Liver (tissue), 9 donors: Measurements from ENCODE around the gene C22orf31. TPM values are rescaled to one million over a fixed set of nuclear protein-coding genes. Genes with fewer than 3 reads are reported as not detected.

Experiments
- DNase-seq: peaks from one replicate; pipeline ENCODE4 v3.0.0-alpha.2; 2017; ENCODE audit warnings: low spot score
- H3K27ac ChIP-seq, 2 donors: one replicate each; pipeline ENCODE4 v1.7.0; 2013; ENCODE audit warnings: inconsistent platforms in 2 of 2, low read length in 2 of 2, control low read depth in 1 of 2, low read depth in 1 of 2, mild to moderate bottlenecking in 1 of 2
- H3K27me3 ChIP-seq, 4 donors: one replicate each; pipeline versions ENCODE4 v1.6.1 to v1.7.0; 2013; ENCODE audit warnings: low read length in 3 of 4, inconsistent platforms in 1 of 4, mild to moderate bottlenecking in 1 of 4, moderate library complexity in 1 of 4; ENCODE audit not compliant: control insufficient read depth in 4 of 4, insufficient read depth in 4 of 4
- H3K36me3 ChIP-seq, 4 donors: one replicate each; pipeline versions ENCODE4 v1.6.1 to v1.7.0; 2013; ENCODE audit warnings: low read length in 3 of 4, mild to moderate bottlenecking in 3 of 4, low read depth in 1 of 4, moderate library complexity in 1 of 4; ENCODE audit not compliant: control insufficient read depth in 4 of 4, insufficient read depth in 3 of 4
- H3K4me1 ChIP-seq, 4 donors: one replicate each; pipeline versions ENCODE4 v1.6.1 to v1.7.0; 2013; ENCODE audit warnings: low read length in 3 of 4, mild to moderate bottlenecking in 3 of 4, moderate library complexity in 1 of 4; ENCODE audit not compliant: control insufficient read depth in 4 of 4, insufficient read depth in 4 of 4
- H3K4me3 ChIP-seq, 3 donors: one replicate each; pipeline versions ENCODE4 v1.6.1 to v1.7.0; 2013; ENCODE audit warnings: low read length in 3 of 3, control low read depth in 1 of 3, low read depth in 1 of 3, mild to moderate bottlenecking in 1 of 3
- H3K9ac ChIP-seq, 2 donors: one replicate each; pipeline ENCODE4 v1.7.0; 2013; ENCODE audit warnings: low read length in 2 of 2, mild to moderate bottlenecking in 2 of 2, moderate library complexity in 2 of 2, control low read depth in 1 of 2, low read depth in 1 of 2
- H3K9me3 ChIP-seq, 4 donors: one replicate each; pipeline versions ENCODE4 v1.6.1 to v1.7.0; 2013; ENCODE audit warnings: low read length in 3 of 4; ENCODE audit not compliant: control insufficient read depth in 4 of 4
- ATF3 ChIP-seq: IDR thresholded peaks from 2 replicates; pipeline ENCODE4 v1.6.1; 2016; ENCODE audit warnings: antibody characterized with exemption
- EGR1 ChIP-seq, 2 donors: IDR thresholded peaks; 2 replicates each; pipeline ENCODE4 v1.6.1; 2016 to 2018; ENCODE audit warnings: antibody characterized with exemption in 2 of 2, low read depth in 2 of 2
- FOXA1 ChIP-seq: IDR thresholded peaks from 2 replicates; pipeline ENCODE4 v1.6.1; 2016; ENCODE audit warnings: antibody characterized with exemption
- FOXA2 ChIP-seq: IDR thresholded peaks from 2 replicates; pipeline ENCODE4 v1.6.1; 2016; ENCODE audit warnings: antibody characterized with exemption
- HNF4A ChIP-seq, 2 donors: conservative IDR thresholded peaks; 2 replicates each; pipeline ENCODE4 v1.6.1; 2016; ENCODE audit warnings: antibody characterized with exemption in 2 of 2, mild to moderate bottlenecking in 2 of 2
- JUND ChIP-seq, 2 donors: IDR thresholded peaks; 2 replicates each; pipeline ENCODE4 v1.6.1; 2016; ENCODE audit warnings: antibody characterized with exemption in 2 of 2
- MAX ChIP-seq: IDR thresholded peaks from 2 replicates; pipeline ENCODE4 v1.6.1; 2016; ENCODE audit warnings: antibody characterized with exemption
- NR2F2 ChIP-seq: IDR thresholded peaks from 2 replicates; pipeline ENCODE4 v1.6.1; 2016; ENCODE audit warnings: antibody characterized with exemption
- RAD21 ChIP-seq, 2 donors: IDR thresholded peaks; 2 replicates each; pipeline ENCODE4 v1.6.1; 2016; ENCODE audit warnings: antibody characterized with exemption in 2 of 2, mild to moderate bottlenecking in 2 of 2
- REST ChIP-seq: IDR thresholded peaks from 2 replicates; pipeline ENCODE4 v1.6.1; 2016; ENCODE audit warnings: antibody characterized with exemption, mild to moderate bottlenecking
- RXRA ChIP-seq, 2 donors: IDR thresholded peaks; 2 replicates each; pipeline ENCODE4 v1.6.1; 2017 to 2018; ENCODE audit warnings: antibody characterized with exemption in 2 of 2, mild to moderate bottlenecking in 1 of 2
- SP1 ChIP-seq: IDR thresholded peaks from 2 replicates; pipeline ENCODE4 v1.6.1; 2018; ENCODE audit warnings: antibody characterized with exemption, mild to moderate bottlenecking
- TAF1 ChIP-seq: conservative IDR thresholded peaks from 2 replicates; pipeline ENCODE4 v1.6.1; 2016; ENCODE audit warnings: antibody characterized with exemption, mild to moderate bottlenecking
- ZBTB33 ChIP-seq: IDR thresholded peaks from 2 replicates; pipeline ENCODE4 v1.6.1; 2016; ENCODE audit warnings: antibody characterized with exemption
- WGBS: extraction: QIAGEN DNeasy Blood & Tissue Kit; methylation state at CpG from one replicate; pipeline ENCODE4 v1.1.7; 2013; 5-methylcytosine and 5-hydroxymethylcytosine counted together
- polyA plus RNA-seq, 2 donors: library from polyadenylated mRNA; stranded (reverse) in 1 of 2; unstranded in 1 of 2; fragments of 200-250 nt in 1 of 2; fragments of >200 nt in 1 of 2; fragmentation: Nextera tagmentation in 1 of 2; extraction: Ambion mirVana in 1 of 2; gene quantifications; one replicate each; pipeline versions ENCODE4 v1.2.1 to v1.2.3, GENCODE V29; 2013 to 2015
- total RNA-seq, 2 donors: library from RNA; depleted of rRNA; stranded (reverse); fragments of >200 nt; gene quantifications; one replicate each; pipeline ENCODE4 v1.2.3, GENCODE V29; 2014
- donor health status: healthy.
- donor health status: healthy.
- donor health status: healthy.
- donor health status: healthy.
- donor health status: healthy.

C22orf31 gene
- total and polyA plus RNA-seq, 4 donors: 0.14 TPM; not detected in 3

GRCh38 chr22:29031227-29032011 lies 30.2 kb downstream of the C22orf31 start:
- Histone ChIP-seq H3K27ac (peak overlapping the region; percentile 92 to 97), H3K9ac (peak overlapping the region; percentile 70 to 83), H3K36me3 (no peaks in the 10 kb centered on the region), H3K4me3 (peak overlapping the region in 2 of 3 donors; percentile 21 to 31), H3K9me3 (no peaks in the 10 kb centered on the region), H3K27me3 (no peaks in the 10 kb centered on the region), H3K4me1 (peaks cover 15 to 47% (median 29%) of the 10 kb centered on the region in 4 donors)
- no peak for TF ChIP-seq NR2F2
- peak; percentile 51 to 76 for TF ChIP-seq JUND (IDR thresholded peaks at IDR 0.05)
- peak; percentile 25 for TF ChIP-seq ATF3
- no peak for TF ChIP-seq REST
- TF ChIP-seq MAX: no peak
- no peak for DNase-seq
- 25% methylated on average over 18 of the region's 18 CpGs for WGBS

- Histone ChIP-seq H3K36me3 (no peaks in the 10 kb centered on the region), H3K27me3 (no peaks in the 10 kb centered on the region), H3K9ac (peak overlapping the region; percentile 70 to 83), H3K4me3 (peak overlapping the region; percentile 20 to 64 (median 46)), H3K27ac (peak overlapping the region; percentile 92 to 97), H3K9me3 (no peaks in the 10 kb centered on the region), H3K4me1 (peaks cover 15 to 47% (median 29%) of the 10 kb centered on the region in 4 donors)
- TF ChIP-seq RAD21 (IDR thresholded peaks at IDR 0.05) (peak in 1 of 2 donors; percentile 41), HNF4A (conservative IDR thresholded peaks at IDR 0.05) (peak; percentile 29 to 46), TAF1 (no peak), ZBTB33 (no peak), FOXA2 (no peak), FOXA1 (no peak), ATF3 (no peak), SP1 (peak; percentile 40), RXRA (IDR thresholded peaks at IDR 0.05) (peak; percentile 65), EGR1 (IDR thresholded peaks at IDR 0.05; ENCODE audit: low read depth in 2 of 2) (no peak), NR2F2 (peak; percentile 49)
- DNase-seq: peak; percentile 76
- 5% methylated on average over 32 of the region's 32 CpGs for WGBS
Measured at GRCh38 chr22:29030618-29031226, 30.9 kb downstream of the C22orf31 start.
